ENCODE data around the gene LRRC7.

DNA sequence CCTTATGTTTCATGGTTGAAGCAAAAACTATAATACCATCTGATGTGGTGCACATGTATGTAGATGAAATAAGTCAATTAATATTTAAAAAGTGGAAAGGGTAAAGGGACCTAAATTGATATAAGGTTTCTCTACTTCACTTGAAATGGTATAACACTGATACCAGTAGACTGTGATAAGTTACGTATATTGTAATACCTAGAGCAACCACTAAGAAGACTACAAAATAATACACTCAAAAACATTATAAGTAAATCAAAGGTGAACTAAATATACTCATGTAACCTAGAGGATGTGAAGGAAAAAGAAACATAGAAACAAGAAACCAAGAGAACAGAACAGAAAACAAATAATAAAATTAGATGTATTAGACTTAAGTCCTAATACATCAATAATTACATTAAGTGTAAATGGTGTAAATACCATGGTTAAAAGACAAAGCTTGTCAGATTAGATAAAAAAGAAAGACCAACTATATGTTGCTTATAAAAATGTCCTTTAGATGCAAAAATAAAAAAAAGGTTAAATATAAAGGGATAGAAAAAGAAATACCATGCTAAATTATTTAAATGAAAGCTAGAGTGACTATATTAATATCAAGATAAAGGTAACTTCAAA lies 118.8 kb downstream of the LRRC7 start:
- TF ChIP-seq, protein P1, sequence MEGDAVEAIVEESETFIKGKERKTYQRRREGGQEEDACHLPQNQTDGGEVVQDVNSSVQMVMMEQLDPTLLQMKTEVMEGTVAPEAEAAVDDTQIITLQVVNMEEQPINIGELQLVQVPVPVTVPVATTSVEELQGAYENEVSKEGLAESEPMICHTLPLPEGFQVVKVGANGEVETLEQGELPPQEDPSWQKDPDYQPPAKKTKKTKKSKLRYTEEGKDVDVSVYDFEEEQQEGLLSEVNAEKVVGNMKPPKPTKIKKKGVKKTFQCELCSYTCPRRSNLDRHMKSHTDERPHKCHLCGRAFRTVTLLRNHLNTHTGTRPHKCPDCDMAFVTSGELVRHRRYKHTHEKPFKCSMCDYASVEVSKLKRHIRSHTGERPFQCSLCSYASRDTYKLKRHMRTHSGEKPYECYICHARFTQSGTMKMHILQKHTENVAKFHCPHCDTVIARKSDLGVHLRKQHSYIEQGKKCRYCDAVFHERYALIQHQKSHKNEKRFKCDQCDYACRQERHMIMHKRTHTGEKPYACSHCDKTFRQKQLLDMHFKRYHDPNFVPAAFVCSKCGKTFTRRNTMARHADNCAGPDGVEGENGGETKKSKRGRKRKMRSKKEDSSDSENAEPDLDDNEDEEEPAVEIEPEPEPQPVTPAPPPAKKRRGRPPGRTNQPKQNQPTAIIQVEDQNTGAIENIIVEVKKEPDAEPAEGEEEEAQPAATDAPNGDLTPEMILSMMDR (conservative IDR thresholded peaks at IDR 0.05 in 1 of 2, IDR thresholded peaks at IDR 0.05 in 1 of 2; ENCODE audit: low read depth in 1 of 2, low read length in 2 of 2), result no peak
- TF ChIP-seq EZH2 (IDR thresholded peaks at IDR 0.05; ENCODE audit: low read length, missing control alignments), result no peak

Data from fibroblast of lung (primary cell).